Measurements from ENCODE around the gene FAM89A. TPM values are rescaled to one million over a fixed set of nuclear protein-coding genes. Genes with fewer than 3 reads are reported as not detected.

Gene FAM89A
- total RNA-seq, 2 experiments from 2014 or later, result 11.0 to 11.1 TPM

Other genes with a start within 250 kb of the FAM89A start
- 1 to 10 TPM; 4.7 to 4.9 TPM for gene C1orf198, start 171.7 kb downstream of the FAM89A start, total RNA-seq
- 10 to 100 TPM; 10.9 to 13.2 TPM for gene TTC13, start 61.4 kb downstream of the FAM89A start, total RNA-seq
- gene ARV1, start 61.2 kb downstream of the FAM89A start, total RNA-seq, result 10 to 100 TPM; 14.9 to 17.7 TPM
- gene TRIM67, start 121.8 kb upstream of the FAM89A start, total RNA-seq, result not detected
- gene GNPAT, start 201.0 kb upstream of the FAM89A start, total RNA-seq, result 10 to 100 TPM; 60.4 to 62.0 TPM

Data from activated naive CD4-positive, alpha-beta T cell treated with anti-CD3 and anti-CD28 coated beads for 36 hours (primary cell).